Measurements from ENCODE around the gene ACAD11.
"Not testable (repeated sequence)": the region's sequence is repeated elsewhere in the genome, so short reads cannot be mapped to it uniquely, and the experiment has no call there.

ACAD11 gene

DNA sequence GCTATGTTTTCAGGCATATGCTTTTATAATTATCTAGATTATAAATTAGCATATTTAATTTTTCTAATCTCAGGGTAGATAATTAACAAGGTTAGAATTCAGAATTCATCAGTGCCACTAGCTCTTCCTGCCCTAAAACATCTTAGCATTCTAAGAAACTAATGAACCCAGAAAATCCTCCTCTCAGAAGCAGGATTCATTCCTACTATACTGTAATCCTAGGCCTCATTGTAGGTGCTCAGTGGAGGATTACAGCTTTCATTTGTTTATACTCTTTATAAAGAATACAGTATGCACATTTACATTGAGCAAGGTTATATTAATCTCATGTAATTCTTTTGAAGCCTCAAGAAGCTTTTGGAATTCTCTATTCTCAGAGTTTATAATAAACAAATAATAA, 20.9 kb downstream of the ACAD11 start:
- DNase-seq (ENCODE audit: low read depth in 1 of 2, low spot score in 1 of 2): no peak
- no peak for TF ChIP-seq JUND (IDR thresholded peaks at IDR 0.05; ENCODE audit: low read depth)
- in situ Hi-C loops (cut with HindIII; ENCODE audit: low pct_unique_long_range_greater_than_20kb, low sequenced_read_pairs): no loop called here

GRCh38 chr3:132637590-132637989, 22.0 kb downstream of the ACAD11 start:
- in situ Hi-C loops (cut with HindIII; ENCODE audit: low pct_unique_long_range_greater_than_20kb, low sequenced_read_pairs): no loop called here
- TF ChIP-seq JUND (IDR thresholded peaks at IDR 0.05; ENCODE audit: low read depth): no peak
- DNase-seq (ENCODE audit: low read depth in 1 of 2, low spot score in 1 of 2): no peak

- in situ Hi-C loops (cut with HindIII; ENCODE audit: low pct_unique_long_range_greater_than_20kb, low sequenced_read_pairs): no loop called here
- no peak for DNase-seq (ENCODE audit: low read depth in 1 of 2, low spot score in 1 of 2)
- no peak for TF ChIP-seq JUND (IDR thresholded peaks at IDR 0.05; ENCODE audit: low read depth)
These were observed 24.6 kb downstream of the ACAD11 start for GRCh38 chr3:132635052-132635451.

DNA sequence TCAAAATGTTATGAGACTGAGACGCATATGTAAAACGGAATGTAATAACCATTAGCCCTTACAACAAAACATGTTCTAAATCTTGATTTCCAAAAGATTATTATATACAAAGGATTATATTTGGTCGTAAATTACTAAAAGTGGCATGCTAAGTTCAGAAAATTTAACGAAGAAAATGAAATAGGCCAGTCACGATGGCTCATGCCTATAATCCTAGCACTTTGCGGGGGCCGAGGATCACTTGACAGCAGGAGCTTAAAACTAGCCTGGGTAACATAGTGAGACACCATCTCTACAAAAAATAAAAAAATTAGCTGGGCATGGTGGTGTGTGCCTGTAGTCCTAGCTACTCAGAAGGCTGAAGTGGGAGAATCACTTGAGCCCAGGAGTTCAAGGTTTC, 29.0 kb downstream of the ACAD11 start:
- no peak for DNase-seq (ENCODE audit: low read depth in 1 of 2, low spot score in 1 of 2)
- TF ChIP-seq JUND (IDR thresholded peaks at IDR 0.05; ENCODE audit: low read depth): no peak
- in situ Hi-C loops (cut with HindIII; ENCODE audit: low pct_unique_long_range_greater_than_20kb, low sequenced_read_pairs): no loop called here

DNA sequence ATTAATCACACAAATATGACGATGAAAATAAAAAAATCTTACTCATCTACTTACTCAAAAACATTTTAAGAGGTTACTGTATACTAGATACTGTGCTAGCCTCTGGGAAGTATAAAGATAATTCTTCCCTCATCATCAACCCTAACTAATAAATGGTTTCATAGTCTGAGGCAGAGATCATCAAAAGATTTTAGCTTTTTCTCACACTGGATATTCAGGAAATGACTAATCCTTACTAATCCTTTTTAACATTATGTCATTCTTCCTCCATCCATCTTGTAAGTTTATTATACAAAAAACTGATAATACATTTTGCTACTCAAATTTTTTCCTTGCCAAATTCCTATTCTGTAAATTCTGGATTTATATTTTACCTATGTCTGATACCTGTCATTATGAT, 29.7 kb downstream of the ACAD11 start:
- TF ChIP-seq JUND (IDR thresholded peaks at IDR 0.05; ENCODE audit: low read depth): no peak
- DNase-seq (ENCODE audit: low read depth in 1 of 2, low spot score in 1 of 2): no peak
- in situ Hi-C loops (cut with HindIII; ENCODE audit: low pct_unique_long_range_greater_than_20kb, low sequenced_read_pairs): no loop called here

DNA sequence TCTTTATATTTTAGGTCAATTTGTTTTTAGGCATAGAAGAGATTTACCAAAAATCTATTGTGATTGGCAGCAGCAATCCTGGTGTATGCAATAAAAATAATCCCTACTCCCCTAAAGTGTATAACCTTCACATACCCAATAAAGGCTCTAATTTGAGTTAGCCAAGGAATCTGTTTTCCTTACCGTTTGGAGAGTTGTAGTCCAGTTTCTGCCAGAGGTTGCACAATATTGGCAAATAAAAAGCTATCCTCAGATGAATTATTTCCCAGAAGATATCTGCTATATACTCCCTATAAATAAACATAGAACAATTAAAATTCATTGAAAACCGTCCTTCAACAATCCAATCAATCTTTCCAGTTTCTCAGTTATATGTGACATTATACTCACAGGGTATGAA, 31.5 kb downstream of the ACAD11 start:
- DNase-seq (ENCODE audit: low read depth in 1 of 2, low spot score in 1 of 2): no peak
- no peak for TF ChIP-seq JUND (IDR thresholded peaks at IDR 0.05; ENCODE audit: low read depth)
- in situ Hi-C loops (cut with HindIII; ENCODE audit: low pct_unique_long_range_greater_than_20kb, low sequenced_read_pairs): no loop called here

DNA sequence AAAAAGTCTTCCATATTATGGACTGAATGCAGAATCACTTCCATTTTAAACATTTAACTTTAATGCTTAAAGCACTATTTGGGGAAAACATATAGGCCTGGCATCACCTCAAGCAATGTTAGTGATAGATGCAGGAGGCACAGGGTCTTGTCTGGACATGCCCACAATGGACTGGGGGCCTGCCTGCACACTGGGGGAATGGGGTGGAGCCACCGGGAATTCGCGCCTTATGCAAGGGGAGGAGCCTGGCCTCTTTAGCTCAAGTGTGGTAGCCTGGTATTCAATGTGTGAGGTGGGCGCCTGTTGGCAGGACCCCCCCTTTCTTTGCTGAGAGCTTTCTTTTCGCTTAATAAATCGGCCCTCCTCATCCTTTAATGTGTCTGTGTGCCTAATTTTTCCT, 32.7 kb downstream of the ACAD11 start:
- no peak for TF ChIP-seq JUND (IDR thresholded peaks at IDR 0.05; ENCODE audit: low read depth)
- in situ Hi-C loops (cut with HindIII; ENCODE audit: low pct_unique_long_range_greater_than_20kb, low sequenced_read_pairs): no loop called here
- DNase-seq (ENCODE audit: low read depth in 1 of 2, low spot score in 1 of 2): no peak

GRCh38 chr3:132625613-132626012, 34.0 kb downstream of the ACAD11 start:
- in situ Hi-C loops (cut with HindIII; ENCODE audit: low pct_unique_long_range_greater_than_20kb, low sequenced_read_pairs): no loop called here
- DNase-seq (ENCODE audit: low read depth in 1 of 2, low spot score in 1 of 2): no peak
- no peak for TF ChIP-seq JUND (IDR thresholded peaks at IDR 0.05; ENCODE audit: low read depth)

DNA sequence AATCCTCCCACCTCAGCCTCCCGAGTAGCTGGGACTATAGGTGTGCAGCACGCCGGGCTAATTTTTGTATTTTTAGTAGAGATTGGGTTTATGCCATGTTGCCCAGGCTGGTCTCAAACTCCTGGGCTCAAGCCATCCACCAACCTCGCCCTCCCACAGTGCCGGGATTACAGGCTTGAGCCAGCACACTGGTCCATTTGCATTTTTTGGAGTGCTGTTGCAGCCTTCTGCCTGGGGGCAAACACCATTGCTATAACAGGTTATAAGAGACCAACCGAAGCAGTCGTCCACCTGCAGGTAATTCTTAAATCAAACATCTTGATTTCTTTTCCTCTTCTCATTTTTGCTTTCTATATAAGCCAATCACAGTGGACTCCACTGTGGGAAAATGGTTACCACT, 34.8 kb downstream of the ACAD11 start:
- no peak for TF ChIP-seq JUND (IDR thresholded peaks at IDR 0.05; ENCODE audit: low read depth)
- in situ Hi-C loops (cut with HindIII; ENCODE audit: low pct_unique_long_range_greater_than_20kb, low sequenced_read_pairs): no loop called here

DNA sequence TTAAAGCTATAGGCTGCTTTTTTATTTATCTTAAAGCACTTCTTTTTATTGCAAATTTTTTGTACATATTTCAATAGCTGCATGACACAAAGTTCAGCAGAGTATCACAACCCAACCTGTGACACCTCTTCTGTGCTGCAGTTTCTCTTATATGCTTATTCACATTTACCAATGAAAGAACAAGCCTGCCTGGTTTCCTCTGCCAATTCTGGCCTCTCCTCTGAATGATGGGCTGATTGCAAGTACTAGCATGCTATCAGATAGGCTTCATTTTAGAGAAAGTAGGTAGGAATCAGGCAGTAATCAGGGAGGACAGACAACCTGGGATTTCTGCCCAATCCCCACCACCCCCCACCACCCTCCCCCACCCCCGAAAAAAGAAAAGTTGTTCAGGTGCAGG, 36.0 kb downstream of the ACAD11 start:
- no peak for DNase-seq (ENCODE audit: low read depth in 1 of 2, low spot score in 1 of 2)
- in situ Hi-C loops (cut with HindIII; ENCODE audit: low pct_unique_long_range_greater_than_20kb, low sequenced_read_pairs): no loop called here
- no peak for TF ChIP-seq JUND (IDR thresholded peaks at IDR 0.05; ENCODE audit: low read depth)

More for the DNA sequence above, 34.8 kb downstream of the ACAD11 start:
- DNase-seq (ENCODE audit: low read depth in 1 of 2, low spot score in 1 of 2): no peak

DNA sequence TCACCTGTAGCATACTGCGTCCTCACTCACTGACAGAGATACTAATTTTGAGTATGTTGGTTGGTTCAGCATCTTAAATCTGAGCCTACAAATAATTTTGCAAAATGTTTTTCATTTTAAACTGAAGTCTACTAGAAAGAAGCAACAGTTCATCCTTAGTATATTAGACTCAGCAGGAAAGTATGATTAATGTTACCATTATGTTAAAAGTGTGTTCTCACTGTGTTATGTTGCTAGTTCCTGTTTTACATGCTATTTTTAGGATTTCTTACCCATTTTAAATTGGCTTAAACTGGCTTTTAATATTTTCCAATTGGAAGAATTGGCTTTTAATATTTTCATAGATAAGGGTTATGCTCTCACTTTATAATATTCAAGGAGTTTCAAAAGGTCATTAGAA, 36.8 kb downstream of the ACAD11 start:
- no peak for TF ChIP-seq JUND (IDR thresholded peaks at IDR 0.05; ENCODE audit: low read depth)
- no peak for DNase-seq (ENCODE audit: low read depth in 1 of 2, low spot score in 1 of 2)
- in situ Hi-C loops (cut with HindIII; ENCODE audit: low pct_unique_long_range_greater_than_20kb, low sequenced_read_pairs): no loop called here

GRCh38 chr3:132622148-132622547, 37.5 kb downstream of the ACAD11 start:
- DNase-seq (ENCODE audit: low read depth in 1 of 2, low spot score in 1 of 2): no peak
- no peak for TF ChIP-seq JUND (IDR thresholded peaks at IDR 0.05; ENCODE audit: low read depth)
- in situ Hi-C loops (cut with HindIII; ENCODE audit: low pct_unique_long_range_greater_than_20kb, low sequenced_read_pairs): no loop called here

DNA sequence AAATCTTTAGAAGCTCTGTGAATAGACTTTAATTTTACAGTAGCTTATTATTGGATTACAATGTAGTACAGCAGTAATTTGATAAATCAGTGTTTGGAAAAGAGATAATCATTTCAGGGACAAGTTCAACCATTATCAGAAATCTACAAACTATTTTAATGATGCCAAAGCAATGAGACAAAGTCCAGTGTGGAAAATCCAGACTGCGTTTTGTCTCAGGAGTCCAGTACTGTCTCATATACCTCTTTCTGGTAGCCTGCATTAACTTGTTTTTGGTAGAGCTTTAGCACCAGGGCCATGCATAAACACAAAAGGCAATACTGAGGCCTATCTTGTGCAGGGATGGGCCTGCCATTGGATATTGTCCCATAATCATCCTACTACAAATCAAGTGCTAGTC, 42.8 kb downstream of the ACAD11 start:
- TF ChIP-seq JUND (IDR thresholded peaks at IDR 0.05; ENCODE audit: low read depth): no peak
- in situ Hi-C loops (cut with HindIII; ENCODE audit: low pct_unique_long_range_greater_than_20kb, low sequenced_read_pairs): no loop called here
- no peak for DNase-seq (ENCODE audit: low read depth in 1 of 2, low spot score in 1 of 2)

GRCh38 chr3:132615881-132616280, 43.7 kb downstream of the ACAD11 start:
- in situ Hi-C loops (cut with HindIII; ENCODE audit: low pct_unique_long_range_greater_than_20kb, low sequenced_read_pairs): no loop called here
- TF ChIP-seq JUND (IDR thresholded peaks at IDR 0.05; ENCODE audit: low read depth): no peak
- no peak for DNase-seq (ENCODE audit: low read depth in 1 of 2, low spot score in 1 of 2)

DNA sequence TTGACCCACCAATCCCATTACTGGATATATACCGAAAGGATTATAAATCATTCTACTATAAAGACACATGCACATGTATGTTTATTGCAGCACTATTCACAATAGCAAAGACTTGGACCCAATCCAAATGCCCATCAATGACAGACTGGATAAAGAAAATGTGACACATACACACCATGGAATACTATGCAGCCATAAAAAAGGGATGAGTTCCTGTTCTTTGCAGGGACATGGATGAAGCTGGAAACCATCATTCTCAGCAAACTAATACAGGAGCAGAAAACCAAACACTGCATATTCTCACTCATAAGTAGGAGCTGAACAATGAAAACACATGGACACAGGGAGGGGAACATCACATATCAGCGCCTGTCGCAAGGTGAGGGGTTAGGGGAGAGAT, 44.3 kb downstream of the ACAD11 start:
- DNase-seq (ENCODE audit: low read depth in 1 of 2, low spot score in 1 of 2); in situ Hi-C loops (cut with HindIII; ENCODE audit: low pct_unique_long_range_greater_than_20kb, low sequenced_read_pairs): not testable (repeated sequence)

DNA sequence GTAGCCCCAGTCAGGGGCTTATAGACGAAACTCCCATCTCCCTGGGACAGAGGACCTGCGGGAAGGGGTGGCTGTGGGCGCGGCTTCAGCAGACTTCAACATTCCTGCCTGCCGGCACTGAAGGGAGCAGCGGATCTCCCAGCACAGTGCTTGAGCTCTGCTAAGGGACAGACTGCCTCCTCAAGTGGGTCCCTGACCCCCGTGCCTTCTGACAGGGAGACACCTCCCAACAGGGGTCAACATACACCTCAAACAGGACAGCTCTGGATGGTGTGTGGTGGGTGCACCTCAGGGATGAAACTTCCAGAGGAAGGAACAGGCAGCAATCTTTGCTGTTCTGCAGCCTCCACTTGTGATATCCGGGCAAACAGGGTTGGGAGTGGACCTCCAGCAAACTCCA, 53.0 kb downstream of the ACAD11 start:
- in situ Hi-C loops (cut with HindIII; ENCODE audit: low pct_unique_long_range_greater_than_20kb, low sequenced_read_pairs); DNase-seq (ENCODE audit: low read depth in 1 of 2, low spot score in 1 of 2): not testable (repeated sequence)
